HCT116 (cell line): Measurements from ENCODE around the gene GEMIN2. TPM values are rescaled to one million over a fixed set of nuclear protein-coding genes. Genes with fewer than 3 reads are reported as not detected.

ENCODE experiments used
- ATAC-seq: fragments of 200-7000 bp; cut with Tn5 transposase; 2 replicates; pipeline ENCODE4 v1.9.1; 2020; ENCODE audit warnings: mild to moderate bottlenecking, moderate library complexity
- BruUV-seq: library from RNA; stranded (reverse); fragments of 400-500 nt; replicated peaks from 2 replicates; lab custom pipeline; 2021; lab: Mats Ljungman, UMichigan
- CTCF ChIA-PET: fragments of 300-600 bp; sonication (Branson Sonifier 250); formaldehyde crosslinking; loops from one replicate; lab custom pipeline; 2021; ENCODE audit warnings: antibody characterized with exemption; lab: Charles Lee
- POLR2A ChIA-PET: fragments of 300-600, 350-600 bp; sonication (Branson Sonifier 250); formaldehyde crosslinking; loops from one replicate; lab custom pipeline; 2021; ENCODE audit warnings: antibody characterized with exemption; lab: Charles Lee
- RAD21 ChIA-PET, 2 experiments: fragments of 300-600 bp; sonication (Branson Sonifier 250); formaldehyde crosslinking; loops; one replicate each; lab custom pipeline; 2023; ENCODE audit warnings: low total read pairs in 2 of 2; ENCODE audit not compliant: uncharacterized antibody in 2 of 2, unreplicated experiment in 2 of 2, low non-redundant PET in 1 of 2; lab: Charles Lee
- DNase-seq: peaks from one replicate; pipeline ENCODE4 v3.0.0-alpha.2; 2010; ENCODE audit warnings: low read depth, low spot score
- H2AFZ ChIP-seq: fragments of 200-600 bp; shearing (Covaris generic), sonication (generic); 2 replicates; pipeline ENCODE4 v1.6.1; 2017; ENCODE audit warnings: low read depth, mixed run types, mixed read lengths, antibody characterized with exemption, low read length; ENCODE audit not compliant: poor library complexity, severe bottlenecking
- H3K27ac ChIP-seq: 2 replicates; pipeline ENCODE4 v1.5.1; 2012; ENCODE audit warnings: low read depth, low read length
- H3K27me3 ChIP-seq: fragments of 200-600 bp; sonication (generic); 2 replicates; pipeline ENCODE4 v1.6.1; 2016; ENCODE audit warnings: mixed run types, low read length, mixed read lengths; ENCODE audit not compliant: insufficient read depth
- H3K36me3 ChIP-seq, 2 experiments: fragments of 200-500 bp in 1 of 2; fragments of 200-600 bp in 1 of 2; sonication (Bioruptor generic) in 1 of 2; sonication (generic) in 1 of 2; 2 replicates each; pipeline versions ENCODE4 v1.5.1 to v1.6.1; 2014 to 2016; ENCODE audit warnings: low read length in 2 of 2, inconsistent platforms in 1 of 2, mixed read lengths in 1 of 2, mixed run types in 1 of 2; ENCODE audit not compliant: insufficient read depth in 2 of 2, control insufficient read depth in 1 of 2
- H3K4me1 ChIP-seq, 2 experiments: fragments of 200-600 bp in 1 of 2; sonication (generic) in 1 of 2; 2 replicates each; pipeline versions ENCODE4 v1.5.1 to v1.6.1; 2012 to 2017; ENCODE audit warnings: low read length in 2 of 2, inconsistent platforms in 1 of 2, mild to moderate bottlenecking in 1 of 2, mixed read lengths in 1 of 2, mixed run types in 1 of 2, moderate library complexity in 1 of 2; ENCODE audit not compliant: insufficient read depth in 2 of 2, control insufficient read depth in 1 of 2
- H3K4me2 ChIP-seq: fragments of 200-600 bp; sonication (generic); 2 replicates; pipeline ENCODE4 v1.6.1; 2017; ENCODE audit warnings: mixed run types, low read length, mixed read lengths
- H3K4me3 ChIP-seq, 2 experiments: fragments of 200-600 bp in 1 of 2; sonication (generic) in 1 of 2; replicated peaks in 1 of 2; 2 replicates each; pipeline ENCODE4 v1.5.1; 2011 to 2016; ENCODE audit warnings: low read length in 2 of 2, control low read depth in 1 of 2, low read depth in 1 of 2, mild to moderate bottlenecking in 1 of 2, mixed read lengths in 1 of 2, mixed run types in 1 of 2
- H3K79me2 ChIP-seq: fragments of 200-600 bp; sonication (generic); 2 replicates; pipeline ENCODE4 v1.6.1; 2017; ENCODE audit warnings: mild to moderate bottlenecking, mixed run types, low read length, moderate library complexity, mixed read lengths; ENCODE audit not compliant: insufficient read depth
- H3K9ac ChIP-seq: fragments of 200-600 bp; sonication (generic); 2 replicates; pipeline ENCODE4 v1.6.1; 2016; ENCODE audit warnings: low read length, mixed read lengths
- H3K9me2 ChIP-seq: fragments of 200-600 bp; sonication (generic), shearing (Covaris generic); 2 replicates; pipeline ENCODE4 v1.6.1; 2017; ENCODE audit warnings: mixed run types, mild to moderate bottlenecking, moderate library complexity; ENCODE audit not compliant: insufficient read depth
- H3K9me3 ChIP-seq, 2 experiments: fragments of 200-500 bp in 1 of 2; fragments of 200-600 bp in 1 of 2; sonication (Bioruptor generic) in 1 of 2; sonication (generic) in 1 of 2; 2 replicates each; pipeline ENCODE4 v1.6.1; 2014 to 2017; ENCODE audit warnings: low read length in 2 of 2, mixed read lengths in 2 of 2, inconsistent platforms in 1 of 2, low read depth in 1 of 2, mild to moderate bottlenecking in 1 of 2, mixed run types in 1 of 2, moderate library complexity in 1 of 2; ENCODE audit not compliant: control insufficient read depth in 1 of 2, insufficient read depth in 1 of 2
- H4K20me1 ChIP-seq: fragments of 200-600 bp; sonication (generic), shearing (Covaris generic); 2 replicates; pipeline ENCODE4 v1.6.1; 2017; ENCODE audit warnings: mixed run types, mild to moderate bottlenecking, moderate library complexity; ENCODE audit not compliant: insufficient read depth
- CBX3 ChIP-seq: IDR thresholded peaks from 2 replicates; pipeline ENCODE4 v1.6.1; 2012; ENCODE audit warnings: low read depth
- CTCF ChIP-seq, 3 experiments: fragments of 200-600 bp in 1 of 3; sonication (generic) in 1 of 3; IDR thresholded peaks in 2 of 3; conservative IDR thresholded peaks in 1 of 3; 2 replicates each; pipeline ENCODE4 v1.5.1; 2012 to 2017; ENCODE audit warnings: low read depth in 2 of 3, low read length in 2 of 3, antibody characterized with exemption in 1 of 3, borderline replicate concordance in 1 of 3, control low read depth in 1 of 3, mild to moderate bottlenecking in 1 of 3, mixed read lengths in 1 of 3, mixed run types in 1 of 3, moderate library complexity in 1 of 3; ENCODE audit not compliant: insufficient read depth in 1 of 3
- ELF1 ChIP-seq: IDR thresholded peaks from 2 replicates; pipeline ENCODE4 v1.6.1; 2012; ENCODE audit warnings: low read depth, borderline replicate concordance
- JUND ChIP-seq: IDR thresholded peaks from 2 replicates; pipeline ENCODE4 v1.6.1; 2012
- TCF7L2 ChIP-seq: IDR thresholded peaks from 2 replicates; pipeline ENCODE4 v1.7.0; 2011; ENCODE audit warnings: borderline replicate concordance, inconsistent platforms; ENCODE audit not compliant: insufficient read depth, insufficient read length; ENCODE audit errors: extremely low read depth
- YY1 ChIP-seq: IDR thresholded peaks from 2 replicates; pipeline ENCODE4 v1.6.1; 2011; ENCODE audit warnings: low read length, low read depth, moderate library complexity, mild to moderate bottlenecking; ENCODE audit not compliant: insufficient replicate concordance; ENCODE audit errors: extremely low read depth
- intact Hi-C: fragments of 100-400 bp; cut with micrococcal nuclease; formaldehyde crosslinking; loops from 2 replicates; pipeline ENCODE4 v1.10.0; 2022
- total RNA-seq: library from RNA; stranded (reverse); gene quantifications from one replicate; pipeline ENCODE4 v1.2.1, GENCODE V29; 2021; ENCODE audit not compliant: unreplicated experiment
- TF ChIP-seq, protein P1 (sequence below): IDR thresholded peaks from 2 replicates; pipeline ENCODE4 v1.6.1; 2012
- TF ChIP-seq, protein P2 (sequence below): IDR thresholded peaks from 2 replicates; pipeline ENCODE4 v1.6.1; 2011; ENCODE audit warnings: mild to moderate bottlenecking, low read length, moderate library complexity; ENCODE audit not compliant: insufficient replicate concordance; ENCODE audit errors: extremely low read depth

GEMIN2 gene
- total RNA-seq, 1 experiment from 2014 or later: 27.3 TPM

DNA sequence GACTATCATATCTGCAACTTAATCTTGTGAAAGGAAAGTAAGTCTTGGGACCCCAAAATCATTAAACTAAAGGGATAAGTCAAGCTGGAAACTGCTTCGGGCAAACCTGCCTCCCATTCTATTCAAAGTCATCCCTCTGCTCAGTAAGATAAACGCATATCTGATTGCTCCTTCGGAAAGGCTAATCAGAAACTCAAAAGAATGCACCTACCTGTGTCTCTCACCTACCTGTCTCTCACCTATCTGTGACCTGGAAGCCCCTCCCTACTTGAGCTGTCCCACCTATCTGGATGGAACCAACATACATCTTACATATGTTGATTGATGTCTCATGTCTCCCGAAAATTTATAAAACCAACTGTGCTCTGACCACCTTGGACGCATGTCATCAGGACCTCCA is 31.0 kb upstream of the GEMIN2 start:
- Histone ChIP-seq H3K4me1 (no peaks in the 10 kb centered on the region), H3K4me3 (no peak overlapping the region), H3K4me2 (no peak overlapping the region), H4K20me1 (no peaks in the 10 kb centered on the region), H3K79me2 (no peaks in the 10 kb centered on the region)
- no peak for ATAC-seq
- ChIA-PET POLR2A (no interaction called here), CTCF (no interaction called here)
- TF ChIP-seq, protein P1, sequence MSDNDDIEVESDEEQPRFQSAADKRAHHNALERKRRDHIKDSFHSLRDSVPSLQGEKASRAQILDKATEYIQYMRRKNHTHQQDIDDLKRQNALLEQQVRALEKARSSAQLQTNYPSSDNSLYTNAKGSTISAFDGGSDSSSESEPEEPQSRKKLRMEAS: no peak
- TF ChIP-seq CTCF (IDR thresholded peaks at IDR 0.05 in 2 of 3, conservative IDR thresholded peaks at IDR 0.05 in 1 of 3; ENCODE audit: borderline replicate concordance in 1 of 3, insufficient read depth in 1 of 3, low read depth in 2 of 3, low read length in 2 of 3): no peak
- TF ChIP-seq, all 23 proteins: peak for 0
- H3K9ac ChIP-seq: no peak overlapping the region
- no peak overlapping the region for H2AFZ ChIP-seq
- H3K9me3 ChIP-seq: no peaks in the 10 kb centered on the region
- no peak for DNase-seq
- no peak overlapping the region for H3K27ac ChIP-seq
- intact Hi-C loops: no loop called here
- H3K27me3 ChIP-seq: no peaks in the 10 kb centered on the region
- no TSS peak for BruUV-seq
- RAD21 ChIA-PET: no interaction called here
- H3K36me3 ChIP-seq: peaks cover 18 to 47% of the 10 kb centered on the region in 2 experiments; a peak in 3 of 4 replicates
- H3K9me2 ChIP-seq: no peaks in the 10 kb centered on the region

GRCh38 chr14:39085933-39086332 is 28.2 kb upstream of the GEMIN2 start:
- Histone ChIP-seq H3K36me3 (peaks cover 24 to 47% of the 10 kb centered on the region in 2 experiments; a peak in 3 of 4 replicates), H3K27me3 (no peaks in the 10 kb centered on the region), H3K79me2 (peaks cover 4% of the 10 kb centered on the region; the same call in 1 of the 2 replicates), H3K4me2 (no peak overlapping the region)
- ATAC-seq: no peak
- no peak for DNase-seq
- TF ChIP-seq, protein P2, sequence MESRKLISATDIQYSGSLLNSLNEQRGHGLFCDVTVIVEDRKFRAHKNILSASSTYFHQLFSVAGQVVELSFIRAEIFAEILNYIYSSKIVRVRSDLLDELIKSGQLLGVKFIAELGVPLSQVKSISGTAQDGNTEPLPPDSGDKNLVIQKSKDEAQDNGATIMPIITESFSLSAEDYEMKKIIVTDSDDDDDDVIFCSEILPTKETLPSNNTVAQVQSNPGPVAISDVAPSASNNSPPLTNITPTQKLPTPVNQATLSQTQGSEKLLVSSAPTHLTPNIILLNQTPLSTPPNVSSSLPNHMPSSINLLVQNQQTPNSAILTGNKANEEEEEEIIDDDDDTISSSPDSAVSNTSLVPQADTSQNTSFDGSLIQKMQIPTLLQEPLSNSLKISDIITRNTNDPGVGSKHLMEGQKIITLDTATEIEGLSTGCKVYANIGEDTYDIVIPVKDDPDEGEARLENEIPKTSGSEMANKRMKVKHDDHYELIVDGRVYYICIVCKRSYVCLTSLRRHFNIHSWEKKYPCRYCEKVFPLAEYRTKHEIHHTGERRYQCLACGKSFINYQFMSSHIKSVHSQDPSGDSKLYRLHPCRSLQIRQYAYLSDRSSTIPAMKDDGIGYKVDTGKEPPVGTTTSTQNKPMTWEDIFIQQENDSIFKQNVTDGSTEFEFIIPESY: no peak
- TF ChIP-seq TCF7L2: no peak
- TF ChIP-seq CBX3: no peak
- no peak for TF ChIP-seq ELF1
- no peak for TF ChIP-seq JUND
- TF ChIP-seq YY1: no peak
- TF ChIP-seq, all 23 proteins: peak for 0
- ChIA-PET POLR2A (no interaction called here), RAD21 (no interaction called here), CTCF (no interaction called here)
- no peak overlapping the region for H3K27ac ChIP-seq
- intact Hi-C loops: no loop called here
- no peaks in the 10 kb centered on the region for H3K4me1 ChIP-seq
- no peak overlapping the region for H3K9ac ChIP-seq
- no peaks in the 10 kb centered on the region for H4K20me1 ChIP-seq
- H3K9me2 ChIP-seq: no peaks in the 10 kb centered on the region
- no peaks in the 10 kb centered on the region for H3K9me3 ChIP-seq
- no peak overlapping the region for H2AFZ ChIP-seq
- H3K4me3 ChIP-seq: no peak overlapping the region
- no TSS peak for BruUV-seq
